Measurements from ENCODE around the gene ARIH2.

Gene ARIH2

DNA sequence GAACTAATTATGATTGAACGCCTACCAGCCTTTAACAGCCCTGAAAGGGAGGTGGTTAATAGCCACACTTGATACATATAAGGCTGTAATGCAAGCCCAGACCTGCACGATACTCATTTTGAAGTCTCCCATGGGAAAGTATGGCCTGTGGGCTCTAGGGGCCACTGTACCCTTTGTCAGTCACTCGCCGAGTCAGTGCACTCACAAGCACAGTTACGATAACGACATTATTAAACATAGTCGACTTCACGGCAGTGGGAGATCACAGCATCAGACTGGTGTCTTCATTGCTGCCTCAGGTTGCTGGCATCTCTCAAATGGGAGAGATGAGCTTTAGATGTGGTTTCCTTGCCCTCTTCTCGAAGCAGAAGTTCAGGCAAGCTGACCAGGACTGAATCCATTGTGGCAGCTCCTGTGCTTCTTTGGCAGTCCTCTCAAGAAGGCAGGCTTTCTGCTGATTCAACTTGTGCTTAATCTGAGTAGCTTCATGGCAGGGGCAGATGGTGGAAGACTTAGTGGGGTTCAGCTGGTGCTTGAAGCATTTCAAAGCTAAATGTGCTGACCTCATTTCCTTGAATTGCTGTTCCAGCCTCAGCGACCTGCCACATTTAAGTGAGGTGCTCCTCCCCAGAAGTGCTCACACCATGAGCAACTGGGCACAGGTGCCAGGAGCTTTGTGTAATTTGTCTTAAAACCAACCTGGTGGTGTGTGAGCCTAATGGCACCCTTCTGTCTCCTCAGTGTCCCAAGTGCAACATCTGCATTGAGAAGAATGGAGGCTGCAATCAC is 55.6 kb downstream of the ARIH2 start:
- no peak for DNase-seq

- DNase-seq: no peak
Measured at GRCh38 chr3:48979451-48979850, 60.8 kb downstream of the ARIH2 start.

- no peak for DNase-seq
Measured at GRCh38 chr3:48980295-48980694, 61.7 kb downstream of the ARIH2 start.

DNA sequence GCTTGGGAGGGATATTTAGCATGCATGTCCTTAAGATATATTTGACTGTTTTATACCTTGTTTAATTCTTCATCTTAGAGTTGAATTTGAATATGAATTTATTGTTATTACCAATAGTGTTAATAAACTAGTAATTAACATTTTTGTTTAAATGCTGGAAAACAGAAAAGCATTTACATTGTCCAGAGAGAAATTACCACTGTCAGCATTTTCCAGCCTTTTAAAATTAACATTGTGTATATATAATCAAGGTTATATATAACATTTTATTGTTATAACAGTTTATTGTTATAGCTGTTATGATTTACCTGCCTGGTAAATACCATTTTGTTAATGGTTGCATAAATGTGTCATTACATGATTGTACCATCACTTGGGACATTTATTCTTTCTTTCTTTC is 63.4 kb downstream of the ARIH2 start:
- DNase-seq: no peak

DNA sequence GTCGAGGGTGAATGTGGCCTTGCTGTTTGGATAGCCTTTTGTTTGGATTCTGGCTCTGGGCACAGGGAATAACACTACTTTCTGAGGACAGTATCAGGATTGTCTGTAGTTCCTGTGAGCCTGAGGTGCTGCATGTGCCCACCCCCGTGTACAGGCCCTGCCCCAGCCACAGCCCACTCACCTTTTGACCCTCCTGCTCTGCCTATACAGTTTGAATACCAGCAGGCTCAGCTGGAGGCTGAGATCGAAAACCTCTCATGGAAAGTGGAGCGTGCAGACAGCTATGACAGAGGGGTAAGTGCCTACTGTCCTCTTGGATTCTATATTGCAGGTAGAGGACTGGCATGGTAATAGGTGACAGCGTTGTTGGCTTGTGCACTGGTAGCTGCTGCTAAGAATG is 64.0 kb downstream of the ARIH2 start:
- DNase-seq: no peak

DNA sequence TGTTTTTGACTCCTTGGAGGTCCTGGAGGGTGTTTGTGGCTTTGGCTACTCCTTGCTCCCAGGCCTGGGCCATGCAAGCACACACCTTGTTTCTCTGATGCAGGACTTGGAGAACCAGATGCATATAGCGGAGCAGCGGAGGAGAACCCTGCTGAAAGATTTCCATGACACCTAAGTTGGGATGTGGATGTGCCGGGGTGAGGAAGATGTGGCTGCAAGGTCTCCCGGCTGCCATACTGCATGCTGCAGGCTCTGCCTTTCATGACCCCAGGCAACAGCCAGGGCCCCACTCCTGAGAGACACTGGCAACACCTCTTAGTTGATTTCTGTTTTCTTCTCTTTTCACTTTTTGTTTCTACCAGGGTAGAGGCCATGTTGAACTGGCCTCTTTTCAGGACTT is 64.5 kb downstream of the ARIH2 start:
- no peak for DNase-seq

DNA sequence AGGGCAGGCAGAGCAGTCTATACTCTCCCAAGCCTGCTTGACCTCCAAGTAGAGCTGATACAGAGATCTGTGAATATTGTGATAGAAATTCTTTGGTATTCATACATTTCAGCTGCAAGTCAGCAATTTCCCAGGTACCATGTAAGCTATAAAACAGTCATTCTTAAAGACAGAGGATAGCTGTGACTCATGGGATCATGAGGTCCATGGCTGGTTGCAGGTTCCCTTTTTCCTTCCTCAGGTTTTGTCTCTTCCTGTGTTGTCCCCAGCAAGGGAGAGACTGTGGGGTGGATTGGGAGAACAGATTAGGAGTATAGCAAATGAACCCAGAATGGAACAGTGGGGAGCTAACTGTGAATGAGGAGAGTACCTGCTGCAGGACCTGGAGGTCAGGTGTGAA is 66.0 kb downstream of the ARIH2 start:
- no peak for DNase-seq

- no peak for DNase-seq
Measured at GRCh38 chr3:48985831-48986376, 67.3 kb downstream of the ARIH2 start.

GRCh38 chr3:48989126-48989795 is 70.6 kb downstream of the ARIH2 start:
- DNase-seq: no peak

- peak; percentile 71 for DNase-seq
Measured at GRCh38 chr3:48989796-48990635, 71.4 kb downstream of the ARIH2 start, which contains the start of gene P4HTM. P4HTM (plus strand) TSS chr3:48990241; CDS start chr3:48990257, 16 bp downstream.

- no peak for DNase-seq
Measured at GRCh38 chr3:48990636-48991469, 72.2 kb downstream of the ARIH2 start.

- DNase-seq: no peak
Measured at GRCh38 chr3:48991851-48992545, 73.4 kb downstream of the ARIH2 start.

GRCh38 chr3:48993834-48994233 is 75.2 kb downstream of the ARIH2 start:
- no peak for DNase-seq

GRCh38 chr3:48996640-48997039 is 78.0 kb downstream of the ARIH2 start:
- no peak for DNase-seq

- no peak for DNase-seq
Measured at GRCh38 chr3:48997102-48997635, 78.5 kb downstream of the ARIH2 start.

DNA sequence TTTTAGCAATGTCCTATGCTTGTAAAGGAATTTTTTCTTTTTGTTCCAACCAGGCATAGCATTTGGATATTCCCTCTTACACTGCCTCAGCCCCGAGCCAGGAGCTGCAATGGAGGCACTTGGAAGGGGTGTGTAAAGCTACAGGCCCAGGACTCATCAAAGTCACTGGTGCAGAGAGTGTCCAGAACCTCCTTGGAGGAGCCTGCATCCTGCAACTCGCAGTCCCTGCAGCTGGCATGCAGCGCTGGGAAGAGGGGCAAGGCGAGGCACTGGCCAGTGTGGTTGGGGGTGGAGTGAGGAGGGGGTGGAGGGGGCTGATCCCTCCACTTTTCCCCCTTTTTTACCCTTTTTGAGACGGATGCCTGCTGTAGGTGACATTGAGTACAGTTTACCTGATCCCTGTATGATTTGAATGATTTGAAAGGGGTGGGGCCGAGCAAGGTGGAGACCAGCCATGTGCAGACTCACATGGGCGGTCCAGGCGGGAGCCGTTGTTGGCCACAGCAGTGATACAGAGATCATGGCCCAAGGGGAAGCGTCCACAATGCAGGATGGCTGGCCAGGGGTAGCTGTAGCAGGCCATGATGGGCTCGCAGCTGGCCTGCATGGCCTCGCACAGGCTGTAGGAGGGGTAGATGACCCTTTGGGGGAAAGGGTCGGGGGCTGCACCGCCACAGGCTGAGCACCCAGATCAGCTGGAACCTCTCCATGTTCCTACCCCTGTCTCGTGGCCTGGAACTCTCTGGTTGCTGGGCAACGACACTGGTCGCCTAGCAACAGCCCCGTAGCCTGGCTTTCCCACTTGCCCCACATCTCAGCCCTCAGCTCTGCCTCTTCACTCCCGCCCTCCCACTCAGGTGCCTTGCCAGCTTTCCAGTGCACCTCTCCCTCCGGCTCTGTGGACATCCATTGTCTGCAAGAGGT is 79.3 kb downstream of the ARIH2 start:
- no peak for DNase-seq

- DNase-seq: no peak
Measured at GRCh38 chr3:48999085-48999858, 80.6 kb downstream of the ARIH2 start.

DNA sequence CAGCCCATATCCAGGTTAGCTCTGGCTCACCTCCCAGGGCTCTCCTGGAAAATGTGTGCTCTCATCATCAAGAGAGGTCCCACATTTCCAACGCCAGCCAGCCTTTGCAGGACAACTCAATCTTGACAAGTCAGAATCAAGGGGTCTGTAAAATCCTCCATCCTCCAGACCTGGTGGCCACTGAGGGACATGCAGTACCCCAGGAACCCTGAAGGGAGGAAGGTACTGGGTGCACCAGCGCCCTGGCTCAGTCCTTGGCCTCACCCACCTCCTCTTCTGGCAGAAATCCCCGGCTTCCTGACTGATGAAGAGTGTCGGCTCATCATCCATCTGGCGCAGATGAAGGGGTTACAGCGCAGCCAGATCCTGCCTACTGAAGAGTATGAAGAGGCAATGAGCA is 82.5 kb downstream of the ARIH2 start:
- no peak for DNase-seq
